GM10266 (cell line): ENCODE measurements around the gene PRPF6.

ENCODE experiments used
- DNase-seq: peaks from one replicate; pipeline ENCODE4 v3.0.0; 2012; ENCODE audit errors: extremely low spot score
- CTCF ChIP-seq: IDR thresholded peaks from 2 replicates; pipeline ENCODE4 v1.5.1; 2012; ENCODE audit warnings: mild to moderate bottlenecking, low read depth; ENCODE audit not compliant: control insufficient read depth, insufficient read depth; ENCODE audit errors: missing control alignments

The PRPF6 gene

GRCh38 chr20:64033981-64034493, 53.1 kb downstream of the PRPF6 start:
- DNase-seq: no peak
- no peak for TF ChIP-seq CTCF

- DNase-seq: no peak
- TF ChIP-seq CTCF: no peak
Measured at GRCh38 chr20:64035066-64035932, 54.4 kb downstream of the PRPF6 start.

- no peak for TF ChIP-seq CTCF
- DNase-seq: no peak
Measured at GRCh38 chr20:64035933-64036345, 55.0 kb downstream of the PRPF6 start, which contains the start of gene C20orf204. C20orf204 (plus strand) TSS chr20:64036182; CDS start chr20:64036324, 142 bp downstream.

GRCh38 chr20:64036346-64037198, 55.6 kb downstream of the PRPF6 start:
- TF ChIP-seq CTCF: no peak
- no peak for DNase-seq

GRCh38 chr20:64037199-64037497, 56.2 kb downstream of the PRPF6 start:
- no peak for DNase-seq
- no peak for TF ChIP-seq CTCF

- peak; percentile 69 for DNase-seq
- TF ChIP-seq CTCF: no peak
Measured at GRCh38 chr20:64037498-64038213, 56.7 kb downstream of the PRPF6 start.
